RKO (cell line): ENCODE results near the gene RNF144B.
"Not testable (repeated sequence)": the region's sequence is repeated elsewhere in the genome, so short reads cannot be mapped to it uniquely, and the experiment has no call there.

Experiments
- DNase-seq: peaks from one replicate; pipeline ENCODE4 v3.0.0-alpha.2; 2016; ENCODE audit warnings: low spot score

The RNF144B gene

GRCh38 chr6:18387061-18387721 is at the start of gene RNF144B:
Gene RNF144B (plus strand): TSS chr6:18387350. CDS start chr6:18399535, 12,185 bp downstream.
- peak; percentile 80 for DNase-seq

GRCh38 chr6:18339599-18339998 is 47.6 kb upstream of the RNF144B start:
- no peak for DNase-seq

GRCh38 chr6:18340781-18341551 is 46.2 kb upstream of the RNF144B start:
- no peak for DNase-seq

- no peak for DNase-seq
These were observed 44.9 kb upstream of the RNF144B start for GRCh38 chr6:18342223-18342622.

- DNase-seq: peak; percentile 67
These were observed 43.4 kb upstream of the RNF144B start for GRCh38 chr6:18343741-18344140.

GRCh38 chr6:18347021-18347577 is 40.1 kb upstream of the RNF144B start:
- no peak for DNase-seq

- DNase-seq: no peak
These were observed 39.3 kb upstream of the RNF144B start for GRCh38 chr6:18347866-18348265.

- DNase-seq: no peak
These were observed 37.8 kb upstream of the RNF144B start for GRCh38 chr6:18349386-18349785.

GRCh38 chr6:18350271-18350670 is 36.9 kb upstream of the RNF144B start:
- DNase-seq: no peak

- DNase-seq: no peak
These were observed 36.4 kb upstream of the RNF144B start for GRCh38 chr6:18350712-18351111.

- DNase-seq: no peak
These were observed 35.1 kb upstream of the RNF144B start for GRCh38 chr6:18352001-18352400.

GRCh38 chr6:18352842-18353241 is 34.3 kb upstream of the RNF144B start:
- no peak for DNase-seq

GRCh38 chr6:18353251-18353650 is 33.9 kb upstream of the RNF144B start:
- no peak for DNase-seq

GRCh38 chr6:18357546-18357945 is 29.6 kb upstream of the RNF144B start:
- not testable (repeated sequence) for DNase-seq

GRCh38 chr6:18359237-18359885 is 27.8 kb upstream of the RNF144B start:
- DNase-seq: no peak

GRCh38 chr6:18360188-18360587 is 27.0 kb upstream of the RNF144B start:
- DNase-seq: no peak

- DNase-seq: no peak
These were observed 25.0 kb upstream of the RNF144B start for GRCh38 chr6:18362058-18362561.

- DNase-seq: no peak
These were observed 23.4 kb upstream of the RNF144B start for GRCh38 chr6:18363746-18364145.

GRCh38 chr6:18364561-18364960 is 22.6 kb upstream of the RNF144B start:
- DNase-seq: not testable (repeated sequence)

- no peak for DNase-seq
These were observed 19.8 kb upstream of the RNF144B start for GRCh38 chr6:18367371-18367770.

GRCh38 chr6:18368277-18369105 is 18.7 kb upstream of the RNF144B start:
- DNase-seq: no peak

- no peak for DNase-seq
These were observed 16.1 kb upstream of the RNF144B start for GRCh38 chr6:18371010-18371409.
